ENCODE data around the gene SHKBP1.

DNA sequence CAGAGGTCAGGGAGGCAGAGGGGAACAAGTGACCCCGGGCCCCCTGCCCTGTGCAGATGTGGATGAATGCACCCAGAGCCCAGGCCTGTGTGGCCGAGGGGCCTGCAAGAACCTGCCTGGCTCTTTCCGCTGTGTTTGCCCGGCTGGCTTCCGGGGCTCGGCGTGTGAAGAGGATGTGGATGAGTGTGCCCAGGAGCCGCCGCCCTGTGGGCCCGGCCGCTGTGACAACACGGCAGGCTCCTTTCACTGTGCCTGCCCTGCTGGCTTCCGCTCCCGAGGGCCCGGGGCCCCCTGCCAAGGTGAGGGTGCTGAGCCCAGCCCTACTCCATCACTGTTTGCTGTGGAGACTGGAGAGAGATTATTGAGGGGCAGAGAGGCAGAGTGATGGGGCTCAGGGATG, 34.4 kb downstream of the SHKBP1 start:
- TF ChIP-seq GATA2 (IDR thresholded peaks at IDR 0.05; ENCODE audit: low read depth, low read length) (no peak), GATA3 (IDR thresholded peaks at IDR 0.05; ENCODE audit: low read depth, low read length) (no peak)
